CD4-positive, alpha-beta T cell treated with Interleukin-15 for 4 hours (primary cell): ENCODE measurements around the gene MRC2.

Experiments used
- DNase-seq: peaks from one replicate; pipeline ENCODE4 v3.0.0-alpha.2; 2020; ENCODE audit warnings: low spot score

Gene MRC2

DNA sequence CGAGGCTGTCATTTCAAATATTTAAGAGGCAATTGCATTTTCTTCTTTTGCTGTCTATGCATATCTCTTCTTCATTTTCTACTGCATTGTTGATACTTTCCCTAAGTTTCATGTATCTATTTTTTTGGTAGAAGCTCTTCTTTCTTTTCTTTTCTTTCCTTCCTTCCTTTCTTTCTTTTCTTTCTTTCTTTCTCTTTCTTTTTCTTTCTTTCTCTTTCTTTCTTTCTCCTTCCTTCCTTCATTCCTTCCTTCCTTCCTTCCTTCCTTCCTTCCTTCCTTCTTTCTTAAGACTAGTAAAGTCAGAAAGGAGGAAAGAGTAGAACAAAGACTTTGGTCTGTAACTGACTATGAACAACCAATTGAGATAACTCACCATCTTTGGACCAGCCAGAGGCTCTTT lies 33.9 kb downstream of the MRC2 start:
- DNase-seq = no peak

DNA sequence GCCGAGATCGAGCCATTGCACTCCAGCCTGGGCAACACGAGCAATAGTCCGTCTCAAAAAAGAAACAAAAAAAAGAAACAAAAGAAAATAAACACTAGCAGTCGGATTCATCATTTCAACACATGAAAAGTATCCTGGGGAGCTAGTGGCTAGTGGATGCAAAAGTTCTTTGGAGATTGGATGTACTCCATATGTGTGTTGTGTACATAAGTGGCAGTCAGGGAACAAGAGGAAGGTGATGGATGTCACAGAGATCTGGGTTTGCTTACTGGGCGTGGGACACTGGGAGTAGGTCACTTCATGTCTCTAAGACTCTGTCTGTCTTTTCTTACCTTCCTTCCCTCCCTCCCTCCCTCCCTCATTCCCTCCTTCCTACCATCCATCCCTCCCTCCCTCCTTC lies 35.4 kb downstream of the MRC2 start:
- DNase-seq = no peak

DNA sequence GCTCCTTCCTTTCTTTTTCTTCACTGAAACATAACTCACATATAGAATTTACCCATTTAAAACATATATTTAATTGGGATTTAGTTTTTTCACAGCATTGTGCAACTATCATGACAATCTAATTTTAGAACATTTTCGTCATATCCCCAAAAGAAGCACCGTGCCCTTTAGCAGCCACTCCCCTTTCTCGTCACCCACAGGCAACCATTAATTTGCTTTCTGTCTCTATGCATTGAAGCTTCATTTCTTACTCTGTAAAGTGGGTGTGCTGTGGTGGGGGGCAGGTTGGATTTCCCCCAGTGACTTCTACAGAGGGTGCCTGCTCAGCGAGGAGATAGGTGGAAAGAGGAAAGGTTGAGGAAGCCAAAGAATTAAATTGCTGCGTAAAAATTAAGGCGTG lies 35.8 kb downstream of the MRC2 start:
- DNase-seq = no peak

DNA sequence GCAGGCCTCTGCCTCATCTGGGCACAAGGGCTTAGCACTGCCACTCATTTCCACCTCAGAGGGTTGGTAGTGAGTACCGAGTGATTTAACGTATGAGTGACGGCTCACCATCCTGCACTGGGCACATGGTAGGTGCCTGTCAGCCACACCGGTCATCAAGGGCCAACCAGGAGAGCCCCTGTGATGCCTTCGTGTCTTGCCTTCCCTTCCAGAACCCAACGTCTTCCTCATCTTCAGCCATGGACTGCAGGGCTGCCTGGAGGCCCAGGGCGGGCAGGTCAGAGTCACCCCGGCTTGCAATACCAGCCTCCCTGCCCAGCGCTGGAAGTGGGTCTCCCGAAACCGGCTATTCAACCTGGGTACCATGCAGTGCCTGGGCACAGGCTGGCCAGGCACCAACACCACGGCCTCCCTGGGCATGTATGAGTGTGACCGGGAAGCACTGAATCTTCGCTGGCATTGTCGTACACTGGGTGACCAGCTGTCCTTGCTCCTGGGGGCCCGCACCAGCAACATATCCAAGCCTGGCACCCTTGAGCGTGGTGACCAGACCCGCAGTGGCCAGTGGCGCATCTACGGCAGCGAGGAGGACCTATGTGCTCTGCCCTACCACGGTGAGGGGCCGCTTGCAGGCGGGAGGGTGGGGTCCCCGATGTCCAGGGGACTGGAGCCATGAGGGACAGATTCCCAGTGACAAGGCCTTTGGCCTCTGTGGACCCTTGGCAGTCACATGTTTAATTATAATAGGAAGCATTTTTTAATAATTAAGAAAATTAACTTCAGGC lies 37.1 kb downstream of the MRC2 start:
- DNase-seq = no peak

DNA sequence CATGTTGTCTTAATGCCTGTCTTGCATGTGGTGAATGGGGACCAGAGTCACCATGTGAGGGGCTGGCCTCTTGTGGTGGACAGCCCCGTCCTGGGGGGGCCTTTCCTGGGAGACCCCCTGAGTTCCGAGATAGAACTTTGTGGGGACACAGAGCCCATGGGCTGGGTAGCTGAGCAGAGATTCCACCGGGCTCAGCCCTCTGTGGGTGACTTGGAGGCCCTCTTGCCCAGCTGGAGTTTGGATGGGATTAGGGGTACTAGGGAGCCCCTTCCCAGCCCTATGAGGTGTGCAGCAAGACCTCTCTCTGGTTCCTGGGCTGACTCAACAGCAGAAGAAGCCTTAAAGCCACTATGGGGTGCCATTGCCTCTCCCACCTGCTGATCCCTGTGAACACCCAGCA lies 38.1 kb downstream of the MRC2 start:
- no peak for DNase-seq

DNA sequence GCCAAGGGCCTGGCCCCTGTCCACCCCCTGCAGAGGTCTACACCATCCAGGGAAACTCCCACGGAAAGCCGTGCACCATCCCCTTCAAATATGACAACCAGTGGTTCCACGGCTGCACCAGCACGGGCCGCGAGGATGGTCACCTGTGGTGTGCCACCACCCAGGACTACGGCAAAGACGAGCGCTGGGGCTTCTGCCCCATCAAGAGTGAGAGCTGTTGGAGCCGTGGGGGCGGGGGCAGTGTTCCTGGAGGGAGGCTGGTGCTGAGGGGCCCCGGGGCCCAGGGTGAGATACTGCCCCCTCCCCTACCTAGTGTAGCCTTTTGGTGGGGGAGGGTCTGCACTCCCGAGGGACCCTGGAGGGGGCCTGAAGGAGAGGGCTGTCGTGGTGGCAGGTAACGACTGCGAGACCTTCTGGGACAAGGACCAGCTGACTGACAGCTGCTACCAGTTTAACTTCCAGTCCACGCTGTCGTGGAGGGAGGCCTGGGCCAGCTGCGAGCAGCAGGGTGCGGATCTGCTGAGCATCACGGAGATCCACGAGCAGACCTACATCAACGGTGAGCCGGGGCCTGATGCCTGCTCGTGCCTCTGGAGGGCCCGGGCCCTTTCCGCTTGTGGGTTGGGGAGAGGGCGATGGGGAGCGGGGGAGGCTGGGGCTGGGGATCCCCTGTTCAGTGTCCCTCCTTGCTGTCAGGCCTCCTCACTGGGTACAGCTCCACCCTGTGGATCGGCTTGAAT lies 38.8 kb downstream of the MRC2 start:
- no peak for DNase-seq

DNA sequence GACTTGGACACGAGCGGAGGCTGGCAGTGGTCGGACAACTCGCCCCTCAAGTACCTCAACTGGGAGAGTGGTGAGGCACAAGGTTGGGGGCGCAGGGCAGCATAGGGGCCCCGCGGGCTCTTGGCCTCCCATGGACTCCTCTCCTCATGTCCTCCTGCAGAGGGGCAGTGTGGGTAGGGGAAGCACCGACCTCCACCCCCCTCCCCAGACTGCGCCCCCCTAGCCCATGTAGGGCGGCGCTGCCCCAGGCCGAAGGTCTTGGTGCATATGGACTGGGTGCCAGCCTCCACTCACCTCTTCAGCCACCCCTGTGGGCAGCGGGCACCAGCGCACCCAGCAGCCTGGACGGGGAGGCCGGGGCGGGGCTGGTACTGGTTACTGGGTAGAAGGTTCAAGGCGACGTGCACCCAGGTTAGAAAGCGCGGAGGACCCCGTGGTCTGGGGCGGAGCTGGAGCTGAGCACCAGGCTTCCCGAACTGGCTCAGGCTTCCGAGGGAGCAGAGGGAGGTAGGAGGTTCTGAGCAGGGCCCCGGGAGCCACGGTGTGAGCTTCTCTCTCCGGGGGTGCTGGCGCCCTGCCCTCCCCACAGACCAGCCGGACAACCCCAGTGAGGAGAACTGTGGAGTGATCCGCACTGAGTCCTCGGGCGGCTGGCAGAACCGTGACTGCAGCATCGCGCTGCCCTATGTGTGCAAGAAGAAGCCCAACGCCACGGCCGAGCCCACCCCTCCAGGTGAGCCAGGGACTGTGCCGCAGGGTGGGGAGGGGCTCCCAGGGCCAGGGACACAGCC lies 39.5 kb downstream of the MRC2 start:
- DNase-seq = no peak

DNA sequence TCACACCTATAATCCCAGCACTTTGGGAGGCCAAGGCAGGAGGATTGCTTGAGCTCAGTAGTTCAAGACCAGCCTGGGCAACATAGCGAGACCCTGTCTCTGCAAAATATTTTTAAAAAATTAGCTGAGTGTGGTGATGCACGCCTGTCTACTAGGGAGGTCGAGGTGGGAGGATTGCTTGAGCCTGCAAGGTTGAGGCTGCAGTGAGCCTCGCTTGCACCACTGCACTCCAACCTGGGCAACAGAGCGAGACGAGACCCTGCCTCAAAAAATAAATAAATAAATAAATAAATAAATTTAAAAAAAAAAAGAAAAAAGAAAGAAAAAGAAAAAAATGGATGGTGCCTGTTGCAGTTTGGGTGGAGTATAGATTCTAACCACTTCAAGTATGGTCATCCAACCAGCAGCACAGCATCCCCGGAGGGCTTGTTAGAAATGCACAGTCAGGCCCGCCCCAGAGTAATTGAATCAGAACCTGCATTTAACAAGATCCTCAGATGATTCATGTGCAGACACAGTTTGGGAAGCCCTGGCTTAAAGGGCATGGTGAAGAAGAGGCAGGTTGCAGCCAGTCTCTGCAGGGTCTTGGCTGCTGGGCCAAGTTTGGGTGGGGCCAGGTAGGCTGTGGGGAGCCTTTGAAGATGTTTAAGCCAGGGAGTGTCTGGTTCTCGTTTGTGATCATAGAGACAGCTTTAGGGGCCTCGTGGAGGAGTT lies 40.8 kb downstream of the MRC2 start:
- DNase-seq = no peak

DNA sequence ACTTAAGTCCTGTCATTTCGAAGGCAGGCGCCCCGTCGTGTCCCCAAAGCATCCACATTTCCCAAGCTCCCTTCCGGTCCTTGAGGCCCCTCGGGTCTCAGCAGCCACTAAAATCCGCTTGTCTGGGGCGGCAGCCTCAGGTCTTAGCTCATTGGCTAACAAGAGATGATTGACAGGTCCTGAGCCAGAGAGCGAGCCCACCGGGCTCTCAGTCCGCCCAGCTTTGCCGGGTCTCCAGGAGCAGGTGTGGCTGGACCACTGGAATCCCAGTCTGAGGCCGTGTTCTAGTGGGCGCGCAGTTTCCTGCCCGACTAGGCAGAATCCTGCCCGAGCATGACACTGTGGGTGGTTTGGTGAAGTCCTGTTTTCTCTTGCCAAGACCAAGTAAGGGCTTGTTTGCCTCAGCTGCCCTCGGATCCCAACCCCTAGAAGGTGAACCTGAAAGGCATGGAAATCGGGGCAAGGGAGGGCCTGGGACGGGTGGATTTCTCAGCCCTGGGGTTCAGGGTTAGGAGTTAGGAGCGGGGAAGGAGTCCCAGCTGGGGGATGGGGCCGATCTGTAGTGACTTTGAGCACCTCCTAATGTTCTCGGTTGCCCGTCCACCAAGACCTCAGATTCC lies 42.8 kb downstream of the MRC2 start:
- DNase-seq = no peak

DNA sequence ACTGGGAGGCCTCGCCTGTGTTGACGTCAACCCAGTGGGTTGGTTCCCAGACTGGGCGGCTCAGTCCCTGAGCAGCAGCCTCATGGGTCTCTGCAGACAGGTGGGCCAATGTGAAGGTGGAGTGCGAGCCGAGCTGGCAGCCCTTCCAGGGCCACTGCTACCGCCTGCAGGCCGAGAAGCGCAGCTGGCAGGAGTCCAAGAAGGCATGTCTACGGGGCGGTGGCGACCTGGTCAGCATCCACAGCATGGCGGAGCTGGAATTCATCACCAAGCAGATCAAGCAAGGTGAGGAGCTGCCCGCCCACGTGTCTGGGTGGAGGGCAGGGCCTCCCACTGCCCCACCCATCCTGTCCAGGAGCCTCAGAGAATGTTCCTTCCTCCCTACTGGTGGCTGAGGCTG lies 44.1 kb downstream of the MRC2 start:
- DNase-seq = no peak

DNA sequence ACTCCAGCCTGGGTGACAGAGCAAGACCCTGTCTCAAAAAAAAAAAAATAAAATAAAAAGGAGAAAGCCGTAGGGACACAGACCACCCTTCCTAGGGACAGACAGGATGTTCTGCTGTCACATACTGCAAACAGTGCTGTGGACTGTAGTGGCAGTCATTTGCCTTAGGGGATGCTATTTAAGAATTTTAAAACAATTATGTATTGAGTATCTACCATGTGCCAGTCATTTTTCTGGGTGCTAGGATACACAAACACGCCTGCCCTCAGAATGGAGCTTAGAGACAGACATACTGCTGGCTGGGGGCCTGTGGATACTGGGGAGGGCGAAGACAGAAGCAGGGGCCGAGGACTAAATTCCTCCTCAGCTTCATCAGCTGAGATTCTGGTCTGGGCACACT lies 45.5 kb downstream of the MRC2 start:
- DNase-seq = no peak

DNA sequence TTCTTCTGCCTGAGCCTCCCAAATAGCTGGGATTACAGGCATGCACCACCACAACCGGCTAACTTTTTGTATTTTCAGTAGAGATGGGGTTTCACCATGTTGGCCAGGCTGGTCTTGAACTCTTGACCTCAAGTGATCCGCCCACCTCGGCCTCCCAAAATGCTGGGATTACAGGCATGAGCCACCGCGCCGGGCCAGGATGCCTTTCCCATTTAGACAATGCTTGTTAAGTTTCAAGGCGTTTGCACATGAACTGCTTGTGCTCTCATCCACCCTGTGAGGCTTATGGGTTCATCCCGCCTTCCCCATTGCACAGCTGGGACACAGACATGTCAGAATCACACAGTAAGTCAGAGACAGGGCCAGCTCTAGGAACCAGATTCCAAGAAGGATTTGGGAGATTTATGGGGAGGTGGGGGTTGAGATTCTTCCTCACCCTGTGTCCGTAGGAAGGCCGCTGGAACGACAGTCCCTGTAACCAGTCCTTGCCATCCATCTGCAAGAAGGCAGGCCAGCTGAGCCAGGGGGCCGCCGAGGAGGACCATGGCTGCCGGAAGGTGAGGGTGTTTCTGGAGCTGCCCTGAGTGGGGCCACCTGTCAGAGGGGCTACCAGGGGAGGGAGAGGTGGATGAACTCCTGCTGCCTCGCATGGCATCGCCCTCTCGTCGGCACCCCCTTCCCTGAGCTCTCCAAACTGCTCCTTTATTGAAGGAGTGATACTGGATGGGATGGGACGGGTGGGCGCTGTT lies 46.3 kb downstream of the MRC2 start:
- DNase-seq = no peak

DNA sequence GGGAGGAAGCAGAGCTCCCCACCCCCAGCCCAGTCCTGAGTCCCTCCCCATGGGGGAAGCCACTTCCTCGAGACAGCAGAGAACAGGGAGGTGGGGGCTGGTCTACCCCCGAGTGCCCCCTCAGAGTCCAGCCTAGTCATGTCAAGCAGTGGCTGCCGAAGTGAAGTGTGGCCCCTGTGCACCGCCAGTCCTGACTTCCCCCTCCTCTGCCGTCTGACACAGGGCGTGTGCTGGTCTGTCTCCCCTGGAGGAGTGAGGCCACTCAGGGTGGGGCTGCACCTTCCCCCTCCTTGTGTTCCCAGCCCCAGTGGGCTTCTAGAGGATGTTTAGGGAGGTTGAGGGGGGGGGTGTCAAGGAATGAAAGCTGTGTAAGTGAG lies 46.9 kb downstream of the MRC2 start:
- DNase-seq = no peak

DNA sequence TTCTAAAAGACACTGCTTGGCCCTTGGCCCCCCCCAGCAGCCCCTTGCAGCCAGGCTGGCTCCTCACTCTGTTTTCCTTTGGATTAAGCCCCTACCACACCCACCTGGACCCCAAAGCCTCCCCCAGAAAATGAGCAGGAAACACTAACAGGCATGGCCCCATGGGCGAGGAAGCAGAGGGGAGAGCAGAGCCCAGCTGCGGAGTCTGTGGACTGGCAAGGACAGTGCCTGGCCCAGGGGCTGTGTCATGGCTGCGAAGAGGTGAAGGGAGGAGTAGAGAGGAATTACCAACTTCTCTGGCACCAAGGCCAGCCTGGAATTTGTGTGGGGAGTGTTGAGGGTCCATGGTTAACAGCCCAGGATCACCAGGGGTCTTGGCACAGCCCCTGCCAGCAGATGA lies 47.4 kb downstream of the MRC2 start:
- DNase-seq = no peak

DNA sequence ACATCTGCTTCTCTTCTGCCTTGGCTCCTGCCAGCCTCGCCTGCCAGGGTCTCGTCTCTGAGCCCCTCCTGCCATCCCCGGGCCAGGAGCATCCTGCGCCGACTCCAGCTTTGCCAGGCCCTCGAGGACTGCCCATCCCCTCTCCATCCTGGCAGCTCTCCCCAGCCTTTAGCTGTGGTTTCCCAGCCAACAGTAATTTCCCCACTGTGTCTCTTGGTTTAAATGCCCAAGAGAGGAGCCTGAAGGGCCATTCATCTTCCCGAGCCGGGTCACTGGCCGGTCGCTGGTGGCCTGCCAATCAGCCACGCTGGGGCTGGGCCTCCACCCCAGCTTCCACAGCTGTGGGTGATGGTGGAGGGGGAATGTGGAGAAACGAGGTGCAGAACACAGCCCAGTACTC lies 47.8 kb downstream of the MRC2 start:
- DNase-seq = no peak

DNA sequence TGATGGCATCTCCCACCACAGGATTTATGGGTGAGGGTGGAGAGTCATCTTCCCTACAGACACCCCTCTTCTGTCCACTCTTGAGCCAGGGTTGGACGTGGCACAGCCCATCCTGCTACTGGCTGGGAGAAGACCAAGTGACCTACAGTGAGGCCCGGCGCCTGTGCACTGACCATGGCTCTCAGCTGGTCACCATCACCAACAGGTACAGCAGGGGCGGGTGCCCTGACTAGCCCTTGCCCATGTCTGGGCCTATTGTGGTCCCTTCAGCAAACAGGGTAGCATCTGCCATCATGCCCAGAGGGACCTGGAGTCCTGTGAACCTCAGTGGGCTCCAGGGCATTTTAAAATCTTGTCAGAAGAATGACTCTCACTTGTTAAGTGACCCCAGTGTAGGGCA lies 48.2 kb downstream of the MRC2 start:
- DNase-seq = no peak

DNA sequence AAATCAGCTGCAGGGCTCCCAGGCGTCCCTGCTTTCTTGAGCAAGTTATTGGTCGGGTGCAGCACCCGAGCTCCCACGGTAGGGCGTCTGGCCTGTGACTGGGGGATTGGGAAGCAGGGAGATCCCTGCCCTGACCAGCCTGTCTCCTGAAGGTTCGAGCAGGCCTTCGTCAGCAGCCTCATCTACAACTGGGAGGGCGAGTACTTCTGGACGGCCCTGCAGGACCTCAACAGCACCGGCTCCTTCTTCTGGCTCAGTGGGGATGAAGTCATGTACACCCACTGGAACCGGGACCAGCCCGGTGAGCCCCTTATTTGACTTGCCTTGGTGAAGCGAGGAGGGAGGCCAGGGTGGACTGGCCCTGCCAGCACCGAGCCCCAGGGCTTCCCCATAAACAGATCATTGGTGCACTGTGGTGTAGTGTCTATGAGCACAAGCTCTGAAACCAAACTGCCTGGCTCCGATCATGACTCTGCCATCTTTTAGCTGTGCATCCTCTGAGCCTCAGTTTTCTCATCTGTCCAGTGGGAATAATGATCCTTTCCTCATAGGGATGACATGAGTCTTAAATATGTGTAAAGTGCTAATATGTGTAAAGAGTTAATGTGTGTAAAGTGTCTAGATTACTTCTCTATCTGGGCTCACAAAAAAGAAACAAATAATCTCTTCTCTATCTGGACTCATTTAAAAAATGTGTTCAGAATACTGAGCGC lies 48.9 kb downstream of the MRC2 start:
- no peak for DNase-seq

DNA sequence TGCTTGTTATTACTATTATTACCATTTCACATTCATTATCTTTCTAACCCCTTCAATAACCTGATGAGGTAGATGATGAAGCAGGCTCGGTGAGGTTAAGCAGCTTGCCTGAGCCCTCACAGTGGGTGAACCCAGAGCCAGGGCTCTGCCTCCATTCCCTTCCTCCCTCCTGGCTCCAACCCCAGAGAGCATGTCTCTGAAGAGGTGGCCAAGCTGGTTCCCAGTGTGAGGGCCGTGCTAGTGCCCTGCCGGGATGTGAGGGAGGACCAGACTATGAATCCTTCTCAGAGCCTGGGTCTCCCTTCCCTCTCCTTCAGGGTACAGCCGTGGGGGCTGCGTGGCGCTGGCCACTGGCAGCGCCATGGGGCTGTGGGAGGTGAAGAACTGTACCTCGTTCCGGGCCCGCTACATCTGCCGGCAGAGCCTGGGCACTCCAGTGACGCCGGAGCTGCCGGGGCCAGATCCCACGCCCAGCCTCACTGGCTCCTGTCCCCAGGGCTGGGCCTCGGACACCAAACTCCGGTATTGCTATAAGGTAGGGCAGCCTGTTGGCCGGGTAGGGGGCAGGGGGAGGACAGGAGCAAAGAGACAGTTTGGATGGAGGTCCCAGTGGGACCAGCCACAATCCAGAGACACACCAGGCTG lies 49.6 kb downstream of the MRC2 start:
- DNase-seq = no peak

DNA sequence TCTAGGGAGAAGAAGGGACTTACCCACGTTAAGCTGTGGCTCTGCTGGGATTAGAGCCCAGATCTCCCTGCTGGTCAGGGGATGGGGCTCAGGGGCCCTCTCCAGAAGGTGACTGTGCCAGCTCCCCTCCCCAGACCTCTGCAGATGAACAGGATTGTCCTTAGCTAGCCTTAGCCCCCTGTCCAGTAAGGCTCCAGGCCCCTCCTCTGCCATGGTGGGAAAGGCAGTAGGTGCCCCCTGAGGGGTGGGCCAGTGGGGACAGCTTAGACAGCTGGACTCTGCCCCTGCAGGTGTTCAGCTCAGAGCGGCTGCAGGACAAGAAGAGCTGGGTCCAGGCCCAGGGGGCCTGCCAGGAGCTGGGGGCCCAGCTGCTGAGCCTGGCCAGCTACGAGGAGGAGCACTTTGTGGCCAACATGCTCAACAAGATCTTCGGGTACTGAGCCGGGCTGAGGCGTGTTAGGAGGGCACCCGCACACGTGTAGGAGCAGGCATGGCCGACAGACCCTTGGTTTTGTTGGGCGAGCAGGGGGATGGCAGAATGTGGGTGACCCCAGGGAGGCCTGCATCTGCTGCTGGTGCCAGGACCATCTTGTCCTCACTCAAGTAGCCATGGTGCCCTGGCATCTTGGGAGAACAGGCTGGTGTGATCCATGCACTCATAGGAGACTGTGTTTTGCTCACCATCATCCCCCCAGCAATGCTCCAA lies 50.9 kb downstream of the MRC2 start:
- no peak for DNase-seq
